Measurements from ENCODE around the gene CD200. TPM values are rescaled to one million over a fixed set of nuclear protein-coding genes. Genes with fewer than 3 reads are reported as not detected.

Gene CD200
- total RNA-seq, 4 donors from 2014 or later: 7.2 to 22.9 (median 7.6) TPM

DNA sequence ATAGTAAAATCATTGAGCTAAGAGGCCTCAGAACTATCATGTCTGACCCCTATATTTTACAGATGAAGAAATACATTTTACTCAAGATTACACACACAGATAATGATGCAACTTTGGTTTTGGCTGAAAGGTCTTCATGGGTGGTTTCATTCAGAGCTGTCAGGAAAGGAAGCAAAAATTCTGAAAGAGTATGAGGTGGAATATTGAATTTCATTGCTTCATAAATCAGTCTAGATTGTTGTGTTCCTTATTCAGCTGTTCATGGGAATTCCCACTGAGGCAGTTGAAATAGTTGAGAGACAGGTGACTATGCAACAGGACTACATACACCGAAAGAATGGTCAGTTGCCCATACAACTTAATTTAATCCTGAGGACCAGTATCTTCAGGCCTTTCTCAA, 39.4 kb downstream of the CD200 start:
- TF ChIP-seq, protein P1, sequence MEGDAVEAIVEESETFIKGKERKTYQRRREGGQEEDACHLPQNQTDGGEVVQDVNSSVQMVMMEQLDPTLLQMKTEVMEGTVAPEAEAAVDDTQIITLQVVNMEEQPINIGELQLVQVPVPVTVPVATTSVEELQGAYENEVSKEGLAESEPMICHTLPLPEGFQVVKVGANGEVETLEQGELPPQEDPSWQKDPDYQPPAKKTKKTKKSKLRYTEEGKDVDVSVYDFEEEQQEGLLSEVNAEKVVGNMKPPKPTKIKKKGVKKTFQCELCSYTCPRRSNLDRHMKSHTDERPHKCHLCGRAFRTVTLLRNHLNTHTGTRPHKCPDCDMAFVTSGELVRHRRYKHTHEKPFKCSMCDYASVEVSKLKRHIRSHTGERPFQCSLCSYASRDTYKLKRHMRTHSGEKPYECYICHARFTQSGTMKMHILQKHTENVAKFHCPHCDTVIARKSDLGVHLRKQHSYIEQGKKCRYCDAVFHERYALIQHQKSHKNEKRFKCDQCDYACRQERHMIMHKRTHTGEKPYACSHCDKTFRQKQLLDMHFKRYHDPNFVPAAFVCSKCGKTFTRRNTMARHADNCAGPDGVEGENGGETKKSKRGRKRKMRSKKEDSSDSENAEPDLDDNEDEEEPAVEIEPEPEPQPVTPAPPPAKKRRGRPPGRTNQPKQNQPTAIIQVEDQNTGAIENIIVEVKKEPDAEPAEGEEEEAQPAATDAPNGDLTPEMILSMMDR (IDR thresholded peaks at IDR 0.05): no peak
- TF ChIP-seq EP300 (IDR thresholded peaks at IDR 0.05) (no peak), POLR2A (IDR thresholded peaks at IDR 0.05; ENCODE audit: low read depth) (no peak), POLR2AphosphoS5 (IDR thresholded peaks at IDR 0.05) (no peak)
- 85% methylated on average over 1 of the region's 1 CpG for WGBS
- intact Hi-C loops (cut with DNase I): no loop called here
- peaks cover 0 to 5% (median 0%) of the 10 kb centered on the region in 4 donors for H3K27me3 ChIP-seq
- H3K9me3 ChIP-seq: no peaks in the 10 kb centered on the region
- H3K27ac ChIP-seq (replicated peaks in 1 of 4): no peak overlapping the region
- H3K4me3 ChIP-seq: no peak overlapping the region
- no peaks in the 10 kb centered on the region for H3K36me3 ChIP-seq
- H3K4me1 ChIP-seq: peaks cover 0 to 21% (median 11%) of the 10 kb centered on the region in 4 donors
- DNase-seq (ENCODE audit: extremely low spot score): no peak

GRCh38 chr3:112373476-112373875, 40.5 kb downstream of the CD200 start:
- Histone ChIP-seq H3K27me3 (peaks cover 0 to 5% (median 0%) of the 10 kb centered on the region in 4 donors), H3K9me3 (no peaks in the 10 kb centered on the region), H3K4me1 (peaks cover 0 to 25% (median 13%) of the 10 kb centered on the region in 4 donors), H3K4me3 (no peak overlapping the region), H3K27ac (replicated peaks in 1 of 4) (peak overlapping the region in 2 of 4 donors; percentile 12 to 36), H3K36me3 (no peaks in the 10 kb centered on the region)
- intact Hi-C loops (cut with DNase I): no loop called here
- TF ChIP-seq, protein P1 (IDR thresholded peaks at IDR 0.05): no peak
- TF ChIP-seq POLR2AphosphoS5 (IDR thresholded peaks at IDR 0.05) (no peak), EP300 (IDR thresholded peaks at IDR 0.05) (no peak), POLR2A (IDR thresholded peaks at IDR 0.05; ENCODE audit: low read depth) (no peak)
- WGBS: 63% methylated on average over 4 of the region's 4 CpGs
- no peak for DNase-seq (ENCODE audit: extremely low spot score)

DNA sequence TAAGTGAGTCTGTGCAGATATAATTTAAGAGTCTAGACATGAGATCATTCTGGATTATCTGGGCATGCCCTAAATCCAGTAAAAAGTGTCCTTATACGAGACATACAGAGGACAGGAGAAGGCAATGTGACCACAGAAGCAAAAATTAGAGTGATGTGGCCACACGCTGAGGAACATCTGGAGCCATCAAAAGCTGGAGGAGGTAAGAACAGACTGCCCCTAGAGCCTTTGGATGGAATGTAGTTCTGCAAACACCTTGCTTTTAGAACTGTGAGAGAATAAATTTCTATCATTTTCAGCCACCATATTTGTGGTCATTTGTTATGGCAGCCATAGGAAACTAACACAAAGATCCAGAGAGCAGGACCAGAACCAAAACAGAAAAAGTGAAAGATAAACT, 41.0 kb downstream of the CD200 start:
- intact Hi-C loops (cut with DNase I): no loop called here
- H3K36me3 ChIP-seq: no peaks in the 10 kb centered on the region
- peak overlapping the region in 2 of 4 donors; percentile 12 to 36 for H3K27ac ChIP-seq (replicated peaks in 1 of 4)
- H3K4me3 ChIP-seq: no peak overlapping the region
- H3K4me1 ChIP-seq: peaks cover 0 to 25% (median 13%) of the 10 kb centered on the region in 4 donors
- peaks cover 0 to 5% (median 0%) of the 10 kb centered on the region in 4 donors for H3K27me3 ChIP-seq
- no peak for TF ChIP-seq POLR2AphosphoS5 (IDR thresholded peaks at IDR 0.05)
- no peak for TF ChIP-seq EP300 (IDR thresholded peaks at IDR 0.05)
- TF ChIP-seq, protein P1 (IDR thresholded peaks at IDR 0.05): no peak
- TF ChIP-seq POLR2A (IDR thresholded peaks at IDR 0.05; ENCODE audit: low read depth): no peak
- WGBS: 77% methylated on average over 2 of the region's 2 CpGs
- H3K9me3 ChIP-seq: no peaks in the 10 kb centered on the region
- DNase-seq (ENCODE audit: extremely low spot score): no peak

- Histone ChIP-seq H3K4me1 (peaks cover 0 to 25% (median 13%) of the 10 kb centered on the region in 4 donors), H3K4me3 (no peak overlapping the region), H3K9me3 (no peaks in the 10 kb centered on the region), H3K36me3 (no peaks in the 10 kb centered on the region), H3K27me3 (peaks cover 0 to 5% (median 0%) of the 10 kb centered on the region in 4 donors), H3K27ac (replicated peaks in 1 of 4) (peak overlapping the region in 1 of 4 donors; percentile 36)
- 73% methylated on average over 5 of the region's 5 CpGs for WGBS
- no peak for TF ChIP-seq EP300 (IDR thresholded peaks at IDR 0.05)
- no peak for TF ChIP-seq POLR2A (IDR thresholded peaks at IDR 0.05; ENCODE audit: low read depth)
- no peak for TF ChIP-seq POLR2AphosphoS5 (IDR thresholded peaks at IDR 0.05)
- TF ChIP-seq, protein P1 (IDR thresholded peaks at IDR 0.05): no peak
- DNase-seq (ENCODE audit: extremely low spot score): no peak
- intact Hi-C loops (cut with DNase I): no loop called here
Observed at GRCh38 chr3:112374333-112374734, 41.4 kb downstream of the CD200 start.

GRCh38 chr3:112375117-112375516, 42.2 kb downstream of the CD200 start:
- TF ChIP-seq, protein P1 (IDR thresholded peaks at IDR 0.05): no peak
- TF ChIP-seq EP300 (IDR thresholded peaks at IDR 0.05) (no peak), POLR2A (IDR thresholded peaks at IDR 0.05; ENCODE audit: low read depth) (no peak), POLR2AphosphoS5 (IDR thresholded peaks at IDR 0.05) (no peak)
- WGBS: 83% methylated on average over 1 of the region's 1 CpG
- no peak overlapping the region for H3K4me3 ChIP-seq
- no peaks in the 10 kb centered on the region for H3K36me3 ChIP-seq
- peak overlapping the region in 2 of 4 donors; percentile 14 to 37 for H3K27ac ChIP-seq (replicated peaks in 1 of 4)
- intact Hi-C loops (cut with DNase I): no loop called here
- peaks cover 0 to 25% (median 13%) of the 10 kb centered on the region in 4 donors for H3K4me1 ChIP-seq
- no peaks in the 10 kb centered on the region for H3K9me3 ChIP-seq
- peaks cover 0 to 5% (median 0%) of the 10 kb centered on the region in 4 donors for H3K27me3 ChIP-seq
- no peak for DNase-seq (ENCODE audit: extremely low spot score)

Measured in esophagus muscularis mucosa (tissue), 4 donors.